PC-9 (cell line): ENCODE measurements around the gene RBM14. TPM values are rescaled to one million over a fixed set of nuclear protein-coding genes. Genes with fewer than 3 reads are reported as not detected.

Source experiments
- BruUV-seq: library from RNA; stranded (reverse); fragments of 400-500 nt; replicated peaks from 2 replicates; lab custom pipeline; 2021; lab: Mats Ljungman, UMichigan
- CTCF ChIA-PET: fragments of 300-600 bp; sonication (Branson Sonifier 250); formaldehyde crosslinking; loops from one replicate; lab custom pipeline; 2022; ENCODE audit warnings: antibody characterized with exemption; lab: Charles Lee
- POLR2A ChIA-PET: fragments of 300-600 bp; sonication (Branson Sonifier 250); formaldehyde crosslinking; loops from one replicate; lab custom pipeline; 2022; ENCODE audit warnings: antibody characterized with exemption; ENCODE audit not compliant: unreplicated experiment; lab: Charles Lee
- DNase-seq, 2 experiments: peaks; one replicate each; pipeline versions ENCODE4 v3.0.0 to v3.0.0-alpha.2; 2015 to 2022; ENCODE audit warnings: mixed read lengths in 1 of 2
- H2AFZ ChIP-seq: fragments of 200-600 bp; sonication (generic); 2 replicates; pipeline ENCODE4 v1.8.1; 2017; ENCODE audit warnings: antibody characterized with exemption
- H3F3A ChIP-seq: fragments of 200-600 bp; sonication (generic); 2 replicates; pipeline ENCODE4 v1.8.1; 2017; ENCODE audit warnings: antibody characterized with exemption, mild to moderate bottlenecking, low read depth; ENCODE audit not compliant: insufficient read depth
- H3K27ac ChIP-seq: fragments of 200-600 bp; sonication (generic); 2 replicates; pipeline ENCODE4 v1.6.1; 2016; ENCODE audit warnings: mixed run types
- H3K27me3 ChIP-seq: fragments of 200-600 bp; sonication (generic); 2 replicates; pipeline ENCODE4 v1.6.1; 2016; ENCODE audit warnings: low read depth, mixed run types; ENCODE audit not compliant: insufficient read depth
- H3K36me3 ChIP-seq: fragments of 200-600 bp; sonication (generic); 2 replicates; pipeline ENCODE4 v1.6.1; 2016; ENCODE audit warnings: low read depth, mixed run types
- H3K4me1 ChIP-seq: fragments of 200-600 bp; sonication (generic); replicated peaks from 2 replicates; pipeline ENCODE4 v1.6.1; 2016; ENCODE audit warnings: mixed run types; ENCODE audit not compliant: insufficient read depth
- H3K4me2 ChIP-seq: fragments of 200-600 bp; sonication (generic); 2 replicates; pipeline ENCODE4 v1.6.1; 2017; ENCODE audit warnings: mixed run types
- H3K4me3 ChIP-seq: fragments of 200-600 bp; sonication (generic); 2 replicates; pipeline ENCODE4 v1.6.1; 2016; ENCODE audit warnings: mixed run types
- H3K79me2 ChIP-seq: fragments of 200-600 bp; sonication (generic); 2 replicates; pipeline ENCODE4 v1.6.1; 2017; ENCODE audit warnings: low read depth, mixed run types
- H3K9me2 ChIP-seq: fragments of 200-600 bp; sonication (generic); 2 replicates; pipeline ENCODE4 v1.8.1; 2017; ENCODE audit warnings: mild to moderate bottlenecking; ENCODE audit not compliant: insufficient read depth
- H3K9me3 ChIP-seq: fragments of 200-600 bp; sonication (generic); 2 replicates; pipeline ENCODE4 v1.8.1; 2016; ENCODE audit warnings: low read depth; ENCODE audit not compliant: insufficient read depth
- H4K20me1 ChIP-seq: fragments of 200-600 bp; sonication (generic); 2 replicates; pipeline ENCODE4 v1.8.1; 2017; ENCODE audit not compliant: insufficient read depth
- EZH2 ChIP-seq: fragments of 200-600 bp; sonication (generic); IDR thresholded peaks from 2 replicates; pipeline ENCODE4 v1.8.0; 2017; ENCODE audit warnings: antibody characterized with exemption, low read depth
- intact Hi-C: fragments of 100-400 bp; cut with micrococcal nuclease; formaldehyde crosslinking; loops from one replicate; pipeline ENCODE4 v1.10.0; 2022; ENCODE audit not compliant: unreplicated experiment
- total RNA-seq: library from RNA; stranded (reverse); gene quantifications from 2 replicates; pipeline ENCODE4 v1.2.3, GENCODE V29; 2021
- TF ChIP-seq, protein P1 (sequence below): fragments of 200-600 bp; sonication (generic); conservative IDR thresholded peaks from 2 replicates; pipeline ENCODE4 v1.6.1; 2017; ENCODE audit warnings: mixed run types, antibody characterized with exemption, mild to moderate bottlenecking, moderate library complexity

The RBM14 gene
- total RNA-seq, 1 experiment from 2014 or later, result 108 TPM

- peaks cover 16% of the 10 kb centered on the region for H3K4me1 ChIP-seq
- DNase-seq, result no peak
- peak overlapping the region; percentile 97 for H2AFZ ChIP-seq
- TF ChIP-seq, protein P1, sequence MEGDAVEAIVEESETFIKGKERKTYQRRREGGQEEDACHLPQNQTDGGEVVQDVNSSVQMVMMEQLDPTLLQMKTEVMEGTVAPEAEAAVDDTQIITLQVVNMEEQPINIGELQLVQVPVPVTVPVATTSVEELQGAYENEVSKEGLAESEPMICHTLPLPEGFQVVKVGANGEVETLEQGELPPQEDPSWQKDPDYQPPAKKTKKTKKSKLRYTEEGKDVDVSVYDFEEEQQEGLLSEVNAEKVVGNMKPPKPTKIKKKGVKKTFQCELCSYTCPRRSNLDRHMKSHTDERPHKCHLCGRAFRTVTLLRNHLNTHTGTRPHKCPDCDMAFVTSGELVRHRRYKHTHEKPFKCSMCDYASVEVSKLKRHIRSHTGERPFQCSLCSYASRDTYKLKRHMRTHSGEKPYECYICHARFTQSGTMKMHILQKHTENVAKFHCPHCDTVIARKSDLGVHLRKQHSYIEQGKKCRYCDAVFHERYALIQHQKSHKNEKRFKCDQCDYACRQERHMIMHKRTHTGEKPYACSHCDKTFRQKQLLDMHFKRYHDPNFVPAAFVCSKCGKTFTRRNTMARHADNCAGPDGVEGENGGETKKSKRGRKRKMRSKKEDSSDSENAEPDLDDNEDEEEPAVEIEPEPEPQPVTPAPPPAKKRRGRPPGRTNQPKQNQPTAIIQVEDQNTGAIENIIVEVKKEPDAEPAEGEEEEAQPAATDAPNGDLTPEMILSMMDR, result no peak
- TF ChIP-seq EZH2, result no peak
- no peaks in the 10 kb centered on the region for H3K9me2 ChIP-seq
- H3K27ac ChIP-seq, result no peak overlapping the region
- peak overlapping the region; percentile 94 for H3K4me2 ChIP-seq
- no peaks in the 10 kb centered on the region for H4K20me1 ChIP-seq
- no peaks in the 10 kb centered on the region for H3K9me3 ChIP-seq
- H3K27me3 ChIP-seq, result no peaks in the 10 kb centered on the region
- H3F3A ChIP-seq, result peaks cover 6% of the 10 kb centered on the region; the same call in 1 of the 2 replicates
- CTCF ChIA-PET, result no interaction called here
- peaks cover 18% of the 10 kb centered on the region for H3K79me2 ChIP-seq
- intact Hi-C loops, result loop anchor here (2.0 kb wide), 1 partner anchor 24 kb away; the partner anchor contains the start of gene RBM14
- H3K36me3 ChIP-seq, result no peaks in the 10 kb centered on the region
- peak overlapping the region; percentile 90 for H3K4me3 ChIP-seq
- BruUV-seq, result TSS peak; percentile 73
- POLR2A ChIA-PET, result no interaction called here
These were observed 23.2 kb upstream of the RBM14 start for GRCh38 chr11:66593303-66593635.

GRCh38 chr11:66593650-66594049, 22.8 kb upstream of the RBM14 start:
- H2AFZ ChIP-seq, result peak overlapping the region; percentile 97

DNA sequence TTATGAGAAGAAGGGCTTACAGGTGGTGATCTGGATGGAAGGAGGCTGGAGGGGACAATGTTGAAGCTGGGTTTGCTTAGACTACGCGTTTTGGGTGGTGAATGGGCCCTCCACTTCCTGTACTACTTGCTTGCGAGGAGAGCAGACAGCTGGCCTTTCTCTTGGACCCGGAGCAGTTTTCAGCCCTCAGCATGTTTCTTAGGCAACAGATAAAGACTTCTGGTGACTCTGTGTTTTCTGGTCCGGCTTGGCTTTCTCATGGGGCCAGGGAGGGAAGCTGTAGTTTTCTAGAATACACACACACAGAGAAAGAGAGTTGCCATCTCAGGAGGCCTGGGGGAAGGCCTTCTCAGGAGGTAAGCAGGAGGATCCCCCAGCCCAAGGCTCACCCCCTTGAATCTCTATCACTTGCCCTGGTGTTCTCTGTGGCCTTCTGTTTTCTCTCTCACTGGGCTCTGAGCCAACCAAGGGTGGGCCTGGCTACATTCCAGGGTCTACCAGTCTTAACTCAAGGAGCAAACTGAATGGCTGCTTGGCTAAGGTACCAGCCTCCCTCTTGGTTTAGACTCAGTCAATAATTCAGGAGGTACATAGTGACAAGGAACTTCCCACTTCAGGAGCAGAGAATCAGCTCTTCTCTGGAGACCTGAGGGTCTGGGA, 21.1 kb upstream of the RBM14 start:
- Histone ChIP-seq H3K27me3 (no peaks in the 10 kb centered on the region), H3K36me3 (no peaks in the 10 kb centered on the region; the same call in 1 of the 2 replicates), H3K4me3 (no peak overlapping the region), H3F3A (peaks cover 6% of the 10 kb centered on the region; the same call in 1 of the 2 replicates), H3K4me2 (no peak overlapping the region), H3K79me2 (peaks cover 18% of the 10 kb centered on the region), H3K27ac (no peak overlapping the region), H3K4me1 (peaks cover 16% of the 10 kb centered on the region), H2AFZ (no peak overlapping the region), H4K20me1 (no peaks in the 10 kb centered on the region), H3K9me3 (no peaks in the 10 kb centered on the region), H3K9me2 (no peaks in the 10 kb centered on the region)
- ChIA-PET POLR2A (no interaction called here), CTCF (no interaction called here)
- BruUV-seq, result no TSS peak
- no peak for DNase-seq
- intact Hi-C loops, result no loop called here
- TF ChIP-seq EZH2, result no peak

More at GRCh38 chr11:66593650-66594049, 22.8 kb upstream of the RBM14 start:
- H3K4me2 ChIP-seq, result peak overlapping the region; percentile 94
- H3K9me2 ChIP-seq, result no peaks in the 10 kb centered on the region
- H3K4me1 ChIP-seq, result peaks cover 16% of the 10 kb centered on the region
- no peaks in the 10 kb centered on the region for H3K27me3 ChIP-seq
- peaks cover 18% of the 10 kb centered on the region for H3K79me2 ChIP-seq
- no peak for DNase-seq
- intact Hi-C loops, result loop anchor here (2.0 kb wide), 1 partner anchor 23 kb away; the partner anchor contains the start of gene RBM14
- H3F3A ChIP-seq, result peaks cover 6% of the 10 kb centered on the region; the same call in 1 of the 2 replicates
- no peak overlapping the region for H3K27ac ChIP-seq
- no peak for TF ChIP-seq EZH2
- TF ChIP-seq, protein P1, result no peak
- no TSS peak for BruUV-seq
- ChIA-PET POLR2A (interaction anchor here (0.6 kb wide), 1 partner anchor 70 kb away, joined by 3 read pairs; no protein-coding TSS in a partner anchor), CTCF (no interaction called here)
- no peaks in the 10 kb centered on the region for H3K9me3 ChIP-seq
- H3K4me3 ChIP-seq, result peak overlapping the region; percentile 90
- H4K20me1 ChIP-seq, result no peaks in the 10 kb centered on the region
- no peaks in the 10 kb centered on the region; the same call in 1 of the 2 replicates for H3K36me3 ChIP-seq
